WERI-Rb-1 (cell line): ENCODE data around the gene MOB2.

Experiments used
- DNase-seq: peaks from one replicate; pipeline ENCODE4 v3.0.0-alpha.2; 2020
- H3K27ac ChIP-seq: fragments of 250-450 bp; sonication (Bioruptor Pico); 2 replicates; pipeline ENCODE4 v1.5.1; 2020; ENCODE audit warnings: mild to moderate bottlenecking, moderate library complexity
- H3K27me3 ChIP-seq: fragments of 250-450 bp; sonication (Bioruptor Pico); 2 replicates; pipeline ENCODE4 v1.5.1; 2021; ENCODE audit warnings: mild to moderate bottlenecking, low read depth, moderate library complexity; ENCODE audit not compliant: insufficient read depth, severe bottlenecking
- H3K36me3 ChIP-seq: fragments of 250-450 bp; sonication (Bioruptor Pico); 2 replicates; pipeline ENCODE4 v1.5.1; 2020; ENCODE audit warnings: mild to moderate bottlenecking, moderate library complexity
- H3K4me3 ChIP-seq: 2 replicates; pipeline ENCODE4 v1.5.1; 2011; ENCODE audit warnings: low read depth, mild to moderate bottlenecking, control low read depth, low read length
- H3K9me3 ChIP-seq: fragments of 250-450 bp; sonication (Bioruptor Pico); 2 replicates; pipeline ENCODE4 v1.5.1; 2021; ENCODE audit warnings: mild to moderate bottlenecking, moderate library complexity; ENCODE audit not compliant: severe bottlenecking
- CTCF ChIP-seq: IDR thresholded peaks from 2 replicates; pipeline ENCODE4 v1.5.1; 2011; ENCODE audit warnings: low read depth, mild to moderate bottlenecking, control low read depth, inconsistent platforms, low read length

Gene MOB2

GRCh38 chr11:1484061-1484671 is 2.4 kb downstream of the MOB2 start:
- no peak for TF ChIP-seq CTCF
- Histone ChIP-seq H3K27me3 (no peaks in the 10 kb centered on the region), H3K36me3 (no peaks in the 10 kb centered on the region; the same call in 1 of the 2 replicates), H3K4me3 (no peak overlapping the region), H3K27ac (no peak overlapping the region), H3K9me3 (no peaks in the 10 kb centered on the region)
- DNase-seq, result no peak

- Histone ChIP-seq H3K27ac (no peak overlapping the region), H3K4me3 (no peak overlapping the region), H3K27me3 (no peaks in the 10 kb centered on the region), H3K9me3 (no peaks in the 10 kb centered on the region), H3K36me3 (no peaks in the 10 kb centered on the region; the same call in 1 of the 2 replicates)
- no peak for TF ChIP-seq CTCF
- no peak for DNase-seq
These were observed 3.1 kb downstream of the MOB2 start for GRCh38 chr11:1483445-1483961.

- peak; percentile 37 for TF ChIP-seq CTCF
- Histone ChIP-seq H3K27me3 (no peaks in the 10 kb centered on the region), H3K9me3 (no peaks in the 10 kb centered on the region), H3K27ac (no peak overlapping the region), H3K36me3 (no peaks in the 10 kb centered on the region; the same call in 1 of the 2 replicates), H3K4me3 (no peak overlapping the region)
- DNase-seq, result no peak
These were observed 3.8 kb downstream of the MOB2 start for GRCh38 chr11:1482581-1483444.

GRCh38 chr11:1481861-1482441 is 4.6 kb downstream of the MOB2 start:
- H3K27me3 ChIP-seq, result no peaks in the 10 kb centered on the region

GRCh38 chr11:1481483-1481825 is 5.1 kb downstream of the MOB2 start:
- no peak overlapping the region for H3K4me3 ChIP-seq
- H3K27me3 ChIP-seq, result no peaks in the 10 kb centered on the region
- TF ChIP-seq CTCF, result no peak
- H3K36me3 ChIP-seq, result no peaks in the 10 kb centered on the region; the same call in 1 of the 2 replicates
- H3K9me3 ChIP-seq, result no peaks in the 10 kb centered on the region
- no peak overlapping the region for H3K27ac ChIP-seq
- no peak for DNase-seq

More at GRCh38 chr11:1481861-1482441, 4.6 kb downstream of the MOB2 start:
- Histone ChIP-seq H3K27ac (no peak overlapping the region), H3K4me3 (no peak overlapping the region), H3K36me3 (no peaks in the 10 kb centered on the region; the same call in 1 of the 2 replicates), H3K9me3 (no peaks in the 10 kb centered on the region)
- DNase-seq, result no peak
- no peak for TF ChIP-seq CTCF
